Sigmoid colon (tissue), 3 donors: ENCODE results near the gene ABCD4.

ENCODE experiments used
- POLR2A ChIP-seq, 2 donors: fragments of 450-650 bp; IDR thresholded peaks; one replicate each; pipeline ENCODE4 v1.6.1; 2016; ENCODE audit warnings: antibody characterized with exemption in 2 of 2, mild to moderate bottlenecking in 2 of 2, moderate library complexity in 2 of 2
- TF ChIP-seq, protein P1 (sequence below), 4 experiments: fragments of 450-650 bp in 3 of 4; fragments of 200-600 bp in 1 of 4; IDR thresholded peaks; one replicate each; pipeline ENCODE4 v1.5.1; 2016 to 2019; ENCODE audit warnings: antibody characterized with exemption in 4 of 4, mild to moderate bottlenecking in 3 of 4, moderate library complexity in 2 of 4

DNA sequence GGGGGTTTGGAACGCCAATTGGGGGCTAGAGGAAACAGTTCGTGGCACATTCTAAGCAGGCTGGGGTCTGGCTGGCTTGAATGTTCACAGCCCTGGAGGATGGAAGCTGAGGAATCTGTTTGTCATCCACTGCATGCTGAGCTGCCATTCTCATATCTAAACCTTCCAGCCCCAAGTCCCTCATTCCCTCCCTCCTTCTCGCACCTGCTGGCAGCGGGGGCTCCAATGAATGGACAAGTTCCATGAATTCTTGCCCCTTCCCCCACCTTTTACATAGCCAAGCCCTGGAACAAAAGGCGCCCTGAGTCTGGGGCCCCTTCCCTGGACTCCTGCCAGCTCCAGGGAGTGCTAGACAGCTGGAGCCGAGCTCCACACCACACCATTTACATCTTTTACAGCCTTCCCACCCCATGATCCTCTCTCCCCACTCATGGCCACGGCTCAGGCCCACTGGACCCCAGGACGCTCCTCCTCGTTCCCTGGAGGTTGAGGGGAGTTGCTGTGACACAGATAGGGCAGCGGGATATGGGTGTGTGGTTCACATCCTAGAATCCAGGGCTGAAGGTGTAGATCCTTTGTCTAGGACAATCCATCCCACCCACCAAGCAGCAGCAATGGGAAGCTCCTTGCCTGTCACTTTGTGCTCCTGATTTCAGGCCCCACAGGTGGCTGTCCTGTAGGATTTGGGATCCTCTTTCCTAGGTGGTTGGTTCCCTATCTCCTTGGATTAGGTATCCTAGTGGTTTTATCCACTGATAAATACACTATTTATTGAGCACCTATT lies 23.8 kb upstream of the ABCD4 start:
- TF ChIP-seq POLR2A (IDR thresholded peaks at IDR 0.05): no peak
- TF ChIP-seq, protein P1, sequence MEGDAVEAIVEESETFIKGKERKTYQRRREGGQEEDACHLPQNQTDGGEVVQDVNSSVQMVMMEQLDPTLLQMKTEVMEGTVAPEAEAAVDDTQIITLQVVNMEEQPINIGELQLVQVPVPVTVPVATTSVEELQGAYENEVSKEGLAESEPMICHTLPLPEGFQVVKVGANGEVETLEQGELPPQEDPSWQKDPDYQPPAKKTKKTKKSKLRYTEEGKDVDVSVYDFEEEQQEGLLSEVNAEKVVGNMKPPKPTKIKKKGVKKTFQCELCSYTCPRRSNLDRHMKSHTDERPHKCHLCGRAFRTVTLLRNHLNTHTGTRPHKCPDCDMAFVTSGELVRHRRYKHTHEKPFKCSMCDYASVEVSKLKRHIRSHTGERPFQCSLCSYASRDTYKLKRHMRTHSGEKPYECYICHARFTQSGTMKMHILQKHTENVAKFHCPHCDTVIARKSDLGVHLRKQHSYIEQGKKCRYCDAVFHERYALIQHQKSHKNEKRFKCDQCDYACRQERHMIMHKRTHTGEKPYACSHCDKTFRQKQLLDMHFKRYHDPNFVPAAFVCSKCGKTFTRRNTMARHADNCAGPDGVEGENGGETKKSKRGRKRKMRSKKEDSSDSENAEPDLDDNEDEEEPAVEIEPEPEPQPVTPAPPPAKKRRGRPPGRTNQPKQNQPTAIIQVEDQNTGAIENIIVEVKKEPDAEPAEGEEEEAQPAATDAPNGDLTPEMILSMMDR (IDR thresholded peaks at IDR 0.05): no peak
